HepG2 (cell line): ENCODE measurements around the gene CCNO. TPM values are rescaled to one million over a fixed set of nuclear protein-coding genes. Genes with fewer than 3 reads are reported as not detected.

Experiments used
- ATAC-seq: fragments of 200-7000 bp; cut with Tn5 transposase; 3 replicates; pipeline ENCODE4 v1.9.1; 2020; ENCODE audit warnings: mild to moderate bottlenecking, moderate library complexity
- BruUV-seq: library from RNA; stranded (reverse); fragments of 400-500 nt; replicated peaks from 2 replicates; lab custom pipeline; 2021; lab: Mats Ljungman, UMichigan
- CTCF ChIA-PET: fragments of 300-600 bp; formaldehyde crosslinking; extraction: SDS; loops from one replicate; lab custom pipeline; 2021; ENCODE audit warnings: low total read pairs, inconsistent platforms, low intra/inter-chr PET ratio; lab: Yijun Ruan, JAX
- POLR2A ChIA-PET: fragments of 350-600 bp; sonication (Branson Sonifier 250); formaldehyde crosslinking; loops from one replicate; lab custom pipeline; 2020; ENCODE audit warnings: antibody characterized with exemption, inconsistent platforms; lab: Yijun Ruan, JAX
- DNase-seq: peaks from one replicate; pipeline ENCODE4 v3.0.0-alpha.2; 2015; ENCODE audit warnings: low spot score
- FAIRE-seq: peaks from 3 replicates; lab custom pipeline; 2011; peaks lifted over from hg19 to GRCh38; lab: Jason Lieb, UNC
- H2AFZ ChIP-seq: one replicate; pipeline ENCODE4 v1.6.1; 2011; ENCODE audit warnings: low read length, inconsistent platforms
- H3K27ac ChIP-seq: fragments of 300-600 bp; 3 replicates; pipeline ENCODE4 v1.8.0; 2011; ENCODE audit warnings: mixed run types, mild to moderate bottlenecking, mixed read lengths, low read length, inconsistent platforms; ENCODE audit not compliant: insufficient read depth; ENCODE audit errors: extremely low read length
- H3K27me3 ChIP-seq, 2 experiments: fragments of 200-600 bp in 1 of 2; 2 replicates in 1 of 2; 3 replicates in 1 of 2; pipeline versions ENCODE4 v1.6.0 to v1.8.0; 2011; ENCODE audit warnings: low read length in 2 of 2, mild to moderate bottlenecking in 2 of 2, moderate library complexity in 2 of 2, inconsistent platforms in 1 of 2; ENCODE audit not compliant: insufficient read depth in 2 of 2, control insufficient read depth in 1 of 2
- H3K36me3 ChIP-seq, 2 experiments: fragments of 200-600 bp in 1 of 2; replicated peaks in 1 of 2; 2 replicates in 1 of 2; 3 replicates in 1 of 2; pipeline versions ENCODE4 v1.5.1 to v1.8.0; 2011; ENCODE audit warnings: low read length in 2 of 2, inconsistent platforms in 1 of 2; ENCODE audit not compliant: insufficient read depth in 2 of 2, control insufficient read depth in 1 of 2
- H3K4me1 ChIP-seq: 2 replicates; pipeline ENCODE4 v1.5.1; 2012; ENCODE audit warnings: low read length, inconsistent platforms; ENCODE audit not compliant: insufficient read depth
- H3K4me2 ChIP-seq: 2 replicates; pipeline ENCODE4 v1.6.0; 2011; ENCODE audit warnings: low read depth, low read length, inconsistent platforms
- H3K4me3 ChIP-seq, 3 experiments: fragments of 200-600 bp in 1 of 3; sonication (generic), shearing (Covaris generic) in 1 of 3; replicated peaks in 1 of 3; 2 replicates each; pipeline ENCODE4 v1.5.1; 2011 to 2016; ENCODE audit warnings: low read length in 3 of 3, inconsistent platforms in 2 of 3, low read depth in 2 of 3, mild to moderate bottlenecking in 2 of 3, control low read depth in 1 of 3, mixed read lengths in 1 of 3; ENCODE audit not compliant: insufficient read depth in 1 of 3
- H3K79me2 ChIP-seq: one replicate; pipeline ENCODE4 v1.6.1; 2011; ENCODE audit warnings: low read length, inconsistent platforms; ENCODE audit not compliant: insufficient read depth
- H3K9ac ChIP-seq: 2 replicates; pipeline ENCODE4 v1.6.0; 2011; ENCODE audit warnings: mild to moderate bottlenecking, low read depth, low read length, inconsistent platforms; ENCODE audit not compliant: insufficient read depth
- H3K9me3 ChIP-seq: 2 replicates; pipeline ENCODE4 v1.5.1; 2012; ENCODE audit warnings: mild to moderate bottlenecking, low read length
- H4K20me1 ChIP-seq: 2 replicates; pipeline ENCODE4 v1.6.0; 2011; ENCODE audit warnings: inconsistent platforms, mild to moderate bottlenecking, low read length, moderate library complexity; ENCODE audit not compliant: insufficient read depth
- CENPT ChIP-seq: sonication (generic); formaldehyde crosslinking; IDR thresholded peaks from 2 replicates; pipeline ENCODE4 v1.8.0; 2022; ENCODE audit warnings: low read depth, mild to moderate bottlenecking, moderate library complexity, missing genetic modification reagents
- CREB1 ChIP-seq, 2 experiments: fragments of 450-650 bp in 1 of 2; IDR thresholded peaks; 2 replicates each; pipeline ENCODE4 v1.6.1; 2016 to 2017; ENCODE audit warnings: control low read depth in 1 of 2, mild to moderate bottlenecking in 1 of 2, missing compliant biosample characterization in 1 of 2, missing genetic modification characterization in 1 of 2
- HBP1 ChIP-seq: IDR thresholded peaks from 2 replicates; pipeline ENCODE4 v1.6.1; 2016; ENCODE audit warnings: low read depth, control low read depth
- NR1H2 ChIP-seq: sonication (generic); formaldehyde crosslinking; IDR thresholded peaks from 2 replicates; pipeline ENCODE4 v1.8.1; 2022; ENCODE audit warnings: low read depth, missing genetic modification reagents, borderline replicate concordance
- NR2F6 ChIP-seq, 2 experiments: IDR thresholded peaks; 2 replicates each; pipeline ENCODE4 v1.6.1; 2016; ENCODE audit warnings: antibody characterized with exemption in 1 of 2, mild to moderate bottlenecking in 1 of 2
- POLR2G ChIP-seq: fragments of 200-400 bp; formaldehyde crosslinking; IDR thresholded peaks from 2 replicates; pipeline ENCODE4 v1.6.1; 2018; ENCODE audit warnings: mild to moderate bottlenecking, low read depth, low read length, moderate library complexity
- RNF2 ChIP-seq: fragments of 450-650 bp; conservative IDR thresholded peaks from 2 replicates; pipeline ENCODE4 v1.6.1; 2016; ENCODE audit warnings: low read depth
- SALL2 ChIP-seq: sonication (generic); formaldehyde crosslinking; IDR thresholded peaks from 2 replicates; pipeline ENCODE4 v1.8.1; 2023; ENCODE audit warnings: mild to moderate bottlenecking, missing genetic modification reagents, inconsistent platforms
- SIN3B ChIP-seq: fragments of 150-350 bp; IDR thresholded peaks from 2 replicates; pipeline ENCODE4 v1.6.1; 2014; ENCODE audit warnings: low read length
- TCF7L2 ChIP-seq: IDR thresholded peaks from 2 replicates; pipeline ENCODE4 v1.6.1; 2011; ENCODE audit warnings: mild to moderate bottlenecking, low read depth, low read length, moderate library complexity
- ZBTB42 ChIP-seq: sonication (generic); formaldehyde crosslinking; IDR thresholded peaks from 2 replicates; pipeline ENCODE4 v1.5.0; 2020; ENCODE audit warnings: mild to moderate bottlenecking, missing genetic modification reagents
- ZNF431 ChIP-seq: sonication (generic); formaldehyde crosslinking; IDR thresholded peaks from 2 replicates; pipeline ENCODE4 v1.9.0; 2022; ENCODE audit warnings: missing genetic modification reagents, low read depth, mild to moderate bottlenecking, borderline replicate concordance
- ZNF563 ChIP-seq: sonication (generic); formaldehyde crosslinking; IDR thresholded peaks from 2 replicates; pipeline ENCODE4 v1.8.0; 2022; ENCODE audit warnings: mild to moderate bottlenecking, moderate library complexity, missing genetic modification reagents
- ZNF570 ChIP-seq: sonication (generic); formaldehyde crosslinking; IDR thresholded peaks from 2 replicates; pipeline ENCODE4 v1.4.0; 2020; ENCODE audit warnings: mild to moderate bottlenecking, missing genetic modification reagents, borderline replicate concordance
- ZNF652 ChIP-seq: IDR thresholded peaks from 2 replicates; pipeline ENCODE4 v1.6.1; 2016; ENCODE audit warnings: low read depth, borderline replicate concordance
- ZNF772 ChIP-seq: sonication (generic); formaldehyde crosslinking; IDR thresholded peaks from 2 replicates; pipeline ENCODE4 v1.5.0; 2020; ENCODE audit warnings: mild to moderate bottlenecking, missing genetic modification reagents
- ZNF878 ChIP-seq: sonication (generic); formaldehyde crosslinking; IDR thresholded peaks from 2 replicates; pipeline ENCODE4 v1.8.1; 2023; ENCODE audit warnings: mild to moderate bottlenecking, missing genetic modification reagents, moderate library complexity
- ZSCAN5A ChIP-seq: sonication (generic); formaldehyde crosslinking; IDR thresholded peaks from 2 replicates; pipeline ENCODE4 v1.8.0; 2022; ENCODE audit warnings: mild to moderate bottlenecking, missing genetic modification reagents, borderline replicate concordance
- WGBS: methylation state at CpG from one replicate; pipeline ENCODE4 v1.1.6; 2017; ENCODE audit warnings: low lambda C conversion rate; 5-methylcytosine and 5-hydroxymethylcytosine counted together
- in situ Hi-C: cut with HindIII; loops from 2 replicates; pipeline ENCODE4 v1.10.0; 2017; ENCODE audit warnings: low pct_unique_long_range_greater_than_20kb; ENCODE audit not compliant: extremely low pct_ligation_motif_present
- intact Hi-C: fragments of 100-400 bp; cut with micrococcal nuclease; formaldehyde crosslinking; loops from one replicate; pipeline ENCODE4 v1.10.0; 2022; ENCODE audit not compliant: unreplicated experiment
- polyA plus RNA-seq, 8 experiments: library from polyadenylated mRNA; depleted of rRNA in 3 of 8; stranded (reverse) in 7 of 8; unstranded in 1 of 8; fragments of >200 nt; fragmentation: Illumina TruSeq in 4 of 8; extraction: Trizol in 4 of 8; gene quantifications; 2 replicates each; pipeline versions ENCODE4 v1.2.1 to v1.2.3, GENCODE V29; 2011 to 2016; ENCODE audit warnings: low read depth in 4 of 8, missing spikeins in 1 of 8, mixed read lengths in 1 of 8; ENCODE audit not compliant: insufficient read depth in 1 of 8
- total RNA-seq, 5 experiments: library from RNA; depleted of rRNA; stranded (reverse); fragments of >200 nt; fragmentation: Illumina TruSeq; extraction: Trizol; gene quantifications; 2 replicates each; pipeline ENCODE4 v1.2.3, GENCODE V29; 2016; ENCODE audit warnings: low read depth in 1 of 5
- TF ChIP-seq, protein P1 (sequence below): sonication (generic); formaldehyde crosslinking; IDR thresholded peaks from 2 replicates; pipeline ENCODE4 v1.5.1; 2020; ENCODE audit warnings: missing genetic modification reagents, mild to moderate bottlenecking, borderline replicate concordance

Gene CCNO
- total and polyA plus RNA-seq, 2 of the 13 experiments (the other 11 are each of a cell fraction or from before 2014, with no cell fraction given): 0.07 TPM; not detected in 1

GRCh38 chr5:55220433-55221185 lies 12.8 kb downstream of the CCNO start:
- Histone ChIP-seq H3K9me3 (no peaks in the 10 kb centered on the region), H3K79me2 (no peaks in the 10 kb centered on the region), H3K4me1 (no peaks in the 10 kb centered on the region), H4K20me1 (no peaks in the 10 kb centered on the region), H3K36me3 (no peaks in the 10 kb centered on the region), H3K27me3 (peaks cover 0 to 12% of the 10 kb centered on the region in 2 experiments; a peak in 4 of 5 replicates), H3K9ac (no peak overlapping the region), H2AFZ (no peak overlapping the region), H3K4me2 (no peak overlapping the region), H3K4me3 (no peak overlapping the region), H3K27ac (no peak overlapping the region)
- in situ Hi-C loops (no loop called here), intact Hi-C loops (no loop called here)
- ChIA-PET POLR2A (no interaction called here), CTCF (no interaction called here)
- BruUV-seq: no TSS peak
- no peak for FAIRE-seq
- ATAC-seq: no peak
- WGBS: 86% methylated on average over 22 of the region's 62 CpGs
- no peak for DNase-seq
- TF ChIP-seq NR2F6 (IDR thresholded peaks at IDR 0.05): no peak
- TF ChIP-seq NR2F6 (CRISPR knock-in tag; IDR thresholded peaks at IDR 0.05): no peak
- TF ChIP-seq SIN3B: no peak
- no peak for TF ChIP-seq CREB1 (IDR thresholded peaks at IDR 0.05)
- no peak for TF ChIP-seq CREB1 (CRISPR knock-in tag; IDR thresholded peaks at IDR 0.05)
- TF ChIP-seq ZNF652 (CRISPR knock-in tag): no peak
- TF ChIP-seq RNF2: no peak
- no peak for TF ChIP-seq NR1H2
- TF ChIP-seq ZNF570: no peak
- TF ChIP-seq, protein P1, sequence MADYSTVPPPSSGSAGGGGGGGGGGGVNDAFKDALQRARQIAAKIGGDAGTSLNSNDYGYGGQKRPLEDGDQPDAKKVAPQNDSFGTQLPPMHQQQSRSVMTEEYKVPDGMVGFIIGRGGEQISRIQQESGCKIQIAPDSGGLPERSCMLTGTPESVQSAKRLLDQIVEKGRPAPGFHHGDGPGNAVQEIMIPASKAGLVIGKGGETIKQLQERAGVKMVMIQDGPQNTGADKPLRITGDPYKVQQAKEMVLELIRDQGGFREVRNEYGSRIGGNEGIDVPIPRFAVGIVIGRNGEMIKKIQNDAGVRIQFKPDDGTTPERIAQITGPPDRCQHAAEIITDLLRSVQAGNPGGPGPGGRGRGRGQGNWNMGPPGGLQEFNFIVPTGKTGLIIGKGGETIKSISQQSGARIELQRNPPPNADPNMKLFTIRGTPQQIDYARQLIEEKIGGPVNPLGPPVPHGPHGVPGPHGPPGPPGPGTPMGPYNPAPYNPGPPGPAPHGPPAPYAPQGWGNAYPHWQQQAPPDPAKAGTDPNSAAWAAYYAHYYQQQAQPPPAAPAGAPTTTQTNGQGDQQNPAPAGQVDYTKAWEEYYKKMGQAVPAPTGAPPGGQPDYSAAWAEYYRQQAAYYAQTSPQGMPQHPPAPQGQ (CRISPR knock-in tag): no peak
- no peak for TF ChIP-seq ZBTB42 (CRISPR knock-in tag)
- no peak for TF ChIP-seq ZNF772 (CRISPR knock-in tag)
- TF ChIP-seq POLR2G: no peak
- no peak for TF ChIP-seq ZNF431 (CRISPR knock-in tag)
- TF ChIP-seq HBP1 (CRISPR knock-in tag): no peak
- TF ChIP-seq ZSCAN5A (CRISPR knock-in tag): no peak
- TF ChIP-seq CENPT (CRISPR knock-in tag): no peak
- no peak for TF ChIP-seq SALL2 (CRISPR knock-in tag)
- no peak for TF ChIP-seq ZNF563 (CRISPR knock-in tag)
- no peak for TF ChIP-seq ZNF878 (CRISPR knock-in tag)
- no peak for TF ChIP-seq TCF7L2
